Skeletal muscle tissue (tissue), 4 donors: Measurements from ENCODE around the gene KCNT1. TPM values are rescaled to one million over a fixed set of nuclear protein-coding genes. Genes with fewer than 3 reads are reported as not detected.

Experiments
- H3K27ac ChIP-seq: one replicate; pipeline ENCODE4 v1.7.0; 2013; ENCODE audit warnings: mild to moderate bottlenecking, low read depth, low read length, inconsistent platforms
- H3K27me3 ChIP-seq, 3 donors: one replicate each; pipeline ENCODE4 v1.7.0; 2013; ENCODE audit warnings: low read length in 3 of 3; ENCODE audit not compliant: control insufficient read depth in 3 of 3, insufficient read depth in 3 of 3
- H3K36me3 ChIP-seq, 3 donors: one replicate each; pipeline ENCODE4 v1.7.0; 2013; ENCODE audit warnings: low read length in 3 of 3; ENCODE audit not compliant: control insufficient read depth in 3 of 3, insufficient read depth in 3 of 3
- H3K4me1 ChIP-seq, 3 donors: one replicate each; pipeline ENCODE4 v1.7.0; 2013; ENCODE audit warnings: low read length in 3 of 3, mild to moderate bottlenecking in 3 of 3; ENCODE audit not compliant: control insufficient read depth in 3 of 3, insufficient read depth in 3 of 3
- H3K4me3 ChIP-seq, 3 donors: one replicate each; pipeline ENCODE4 v1.7.0; 2013; ENCODE audit warnings: low read length in 3 of 3
- H3K9ac ChIP-seq, 3 donors: one replicate each; pipeline ENCODE4 v1.7.0; 2013; ENCODE audit warnings: low read length in 3 of 3, mild to moderate bottlenecking in 3 of 3, moderate library complexity in 2 of 3, low read depth in 1 of 3
- H3K9me3 ChIP-seq, 3 donors: one replicate each; pipeline ENCODE4 v1.7.0; 2013; ENCODE audit warnings: low read length in 3 of 3; ENCODE audit not compliant: control insufficient read depth in 3 of 3
- total RNA-seq: library from RNA; depleted of rRNA; stranded (reverse); fragments of >200 nt; gene quantifications from one replicate; pipeline ENCODE4 v1.2.3, GENCODE V29; 2014
- donor health status: Osteomylitis.

KCNT1 gene
- total RNA-seq, 1 donor from 2014 or later = 1.6 TPM

DNA sequence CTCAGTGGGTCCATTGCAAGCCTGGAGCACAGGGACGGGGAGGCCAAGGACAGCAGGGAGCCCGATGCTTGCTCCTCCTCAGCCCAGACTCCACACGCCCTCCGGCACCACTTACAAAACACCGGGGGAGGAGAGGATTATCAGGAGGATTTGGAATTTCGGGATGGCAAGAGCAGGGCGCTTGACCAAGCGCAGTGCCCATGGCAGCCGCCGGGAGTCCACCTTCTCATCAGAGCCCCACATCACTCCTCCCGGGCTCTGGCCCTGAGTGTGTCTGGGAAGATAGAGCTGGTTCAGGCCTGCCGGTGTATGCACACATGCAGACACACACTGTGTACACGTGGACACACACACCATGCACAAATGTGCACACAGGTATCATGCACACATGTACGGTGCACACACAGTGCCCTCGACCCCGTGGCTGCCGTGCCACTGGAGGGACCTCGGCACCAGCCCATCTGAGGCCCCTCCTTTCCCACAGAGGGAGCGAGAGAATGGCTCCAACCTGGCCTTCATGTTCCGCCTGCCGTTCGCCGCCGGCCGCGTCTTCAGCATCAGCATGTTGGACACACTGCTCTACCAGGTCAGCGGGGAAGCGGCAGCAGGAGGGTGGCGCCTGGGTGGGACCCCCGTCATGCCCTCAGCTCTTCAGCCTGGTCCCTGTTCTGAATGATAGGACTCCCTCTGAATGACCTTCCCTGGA lies 81.7 kb downstream of the KCNT1 start:
- Histone ChIP-seq H3K9ac (no peak overlapping the region), H3K9me3 (no peaks in the 10 kb centered on the region), H3K4me1 (no peaks in the 10 kb centered on the region), H3K27ac (no peak overlapping the region), H3K4me3 (no peak overlapping the region), H3K36me3 (peaks cover 2 to 5% (median 4%) of the 10 kb centered on the region in 3 donors), H3K27me3 (peaks cover 0 to 3% (median 0%) of the 10 kb centered on the region in 3 donors)

DNA sequence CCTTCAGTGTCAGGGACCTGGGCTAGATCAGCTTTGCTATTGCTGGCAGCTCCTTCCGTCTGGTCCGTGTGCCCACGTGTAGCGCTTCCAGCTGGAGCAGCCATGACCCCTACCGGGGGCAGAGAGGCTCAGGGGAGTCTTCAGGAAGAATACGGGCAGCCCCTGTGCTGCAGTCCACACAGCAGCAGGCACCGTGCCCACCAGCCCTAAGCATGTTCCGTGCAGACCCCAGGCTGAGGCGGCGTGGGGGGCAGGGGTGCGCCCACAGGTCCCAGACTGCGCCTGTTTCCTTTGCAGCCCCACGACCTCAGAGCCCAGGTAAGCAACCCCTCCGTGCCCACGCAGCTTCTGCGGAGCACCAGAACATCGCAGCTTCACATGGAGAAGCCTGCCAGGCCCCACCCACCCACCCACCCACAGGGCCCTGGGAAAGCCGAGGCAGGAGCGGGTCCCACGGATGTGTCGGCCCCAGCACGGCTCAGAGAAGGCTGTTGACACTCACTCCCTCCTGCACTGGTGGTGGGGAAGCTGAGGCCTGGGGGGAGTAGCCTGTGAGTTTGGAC lies 83.1 kb downstream of the KCNT1 start:
- Histone ChIP-seq H3K9me3 (no peaks in the 10 kb centered on the region), H3K4me1 (no peaks in the 10 kb centered on the region), H3K27me3 (peaks cover 0 to 3% (median 0%) of the 10 kb centered on the region in 3 donors), H3K27ac (no peak overlapping the region), H3K36me3 (peaks cover 2 to 5% (median 4%) of the 10 kb centered on the region in 3 donors), H3K9ac (no peak overlapping the region), H3K4me3 (no peak overlapping the region)

DNA sequence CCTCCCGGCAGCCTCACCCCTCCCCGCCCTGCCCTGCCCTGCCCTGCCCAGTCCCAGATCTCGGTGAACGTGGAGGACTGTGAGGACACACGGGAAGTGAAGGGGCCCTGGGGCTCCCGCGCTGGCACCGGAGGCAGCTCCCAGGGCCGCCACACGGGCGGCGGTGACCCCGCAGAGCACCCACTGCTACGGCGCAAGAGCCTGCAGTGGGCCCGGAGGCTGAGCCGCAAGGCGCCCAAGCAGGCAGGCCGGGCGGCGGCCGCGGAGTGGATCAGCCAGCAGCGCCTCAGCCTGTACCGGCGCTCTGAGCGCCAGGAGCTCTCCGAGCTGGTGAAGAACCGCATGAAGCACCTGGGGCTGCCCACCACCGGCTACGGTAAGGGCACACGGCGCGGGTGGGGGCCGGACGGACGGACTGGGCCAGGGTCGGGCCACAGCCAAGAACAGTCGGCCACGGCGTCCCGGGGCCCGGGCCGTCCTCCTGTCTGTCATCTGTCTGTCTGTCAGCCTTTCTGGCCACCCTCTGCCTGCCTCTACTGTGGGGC lies 84.2 kb downstream of the KCNT1 start:
- Histone ChIP-seq H3K9ac (no peak overlapping the region), H3K27ac (no peak overlapping the region), H3K9me3 (no peaks in the 10 kb centered on the region), H3K4me1 (no peaks in the 10 kb centered on the region), H3K36me3 (peaks cover 2 to 5% (median 4%) of the 10 kb centered on the region in 3 donors), H3K4me3 (no peak overlapping the region), H3K27me3 (peaks cover 0 to under 1% (median 0%) of the 10 kb centered on the region in 3 donors)

GRCh38 chr9:135787317-135787716 lies 85.3 kb downstream of the KCNT1 start:
- H3K9me3 ChIP-seq = no peaks in the 10 kb centered on the region
- no peak overlapping the region for H3K9ac ChIP-seq
- H3K36me3 ChIP-seq = peaks cover 2 to 5% (median 4%) of the 10 kb centered on the region in 3 donors
- H3K4me3 ChIP-seq = no peak overlapping the region
- H3K4me1 ChIP-seq = no peaks in the 10 kb centered on the region
- H3K27ac ChIP-seq = no peak overlapping the region
- no peaks in the 10 kb centered on the region for H3K27me3 ChIP-seq

DNA sequence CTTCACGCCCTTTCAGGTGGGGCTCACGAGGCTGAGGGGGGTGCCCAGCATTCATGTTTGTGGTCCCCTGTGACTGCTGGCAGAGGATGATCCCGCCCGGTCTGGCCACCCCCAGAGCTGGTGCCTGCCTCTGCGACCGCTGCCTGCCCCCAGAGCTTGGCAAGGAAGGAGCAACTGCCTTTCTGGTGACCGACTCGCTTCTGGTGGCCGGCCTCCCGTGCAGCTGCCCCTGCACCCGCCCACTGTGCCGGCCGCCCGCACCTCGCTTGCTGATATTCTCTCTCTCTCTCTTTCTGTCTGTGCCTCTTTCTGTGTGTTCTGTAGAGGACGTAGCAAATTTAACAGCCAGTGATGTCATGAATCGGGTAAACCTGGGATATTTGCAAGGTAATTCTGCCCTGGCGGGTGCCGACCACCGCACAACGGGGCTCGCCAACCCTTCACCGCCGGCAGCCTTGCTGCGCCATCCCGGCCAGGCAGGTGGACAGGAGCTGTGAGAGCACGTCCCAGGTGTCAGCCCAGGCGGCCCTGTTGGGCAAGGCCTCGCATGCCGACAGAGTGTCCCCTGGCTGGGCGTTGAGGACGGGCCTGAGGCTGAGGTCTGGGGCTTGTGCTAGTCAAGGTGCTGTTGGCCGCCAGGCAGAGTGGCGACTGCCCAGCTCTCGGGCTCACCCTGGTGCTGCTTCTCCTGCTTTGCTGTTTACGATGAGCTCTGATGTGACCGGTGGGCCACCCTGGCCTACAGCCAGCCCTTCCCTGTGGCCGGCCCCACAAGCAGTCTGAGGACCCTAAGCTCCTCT lies 86.0 kb downstream of the KCNT1 start:
- Histone ChIP-seq H3K4me1 (no peaks in the 10 kb centered on the region), H3K4me3 (no peak overlapping the region), H3K27ac (no peak overlapping the region), H3K9me3 (no peaks in the 10 kb centered on the region), H3K27me3 (no peaks in the 10 kb centered on the region), H3K36me3 (peaks cover 2 to 5% (median 2%) of the 10 kb centered on the region in 3 donors), H3K9ac (no peak overlapping the region)

GRCh38 chr9:135788576-135789300 lies 86.8 kb downstream of the KCNT1 start:
- no peaks in the 10 kb centered on the region for H3K4me1 ChIP-seq
- H3K36me3 ChIP-seq = peaks cover under 1 to 3% (median under 1%) of the 10 kb centered on the region in 3 donors
- peaks cover 0 to 3% (median 0%) of the 10 kb centered on the region in 3 donors for H3K27me3 ChIP-seq
- H3K9ac ChIP-seq = no peak overlapping the region
- H3K4me3 ChIP-seq = no peak overlapping the region
- no peak overlapping the region for H3K27ac ChIP-seq
- H3K9me3 ChIP-seq = no peaks in the 10 kb centered on the region

DNA sequence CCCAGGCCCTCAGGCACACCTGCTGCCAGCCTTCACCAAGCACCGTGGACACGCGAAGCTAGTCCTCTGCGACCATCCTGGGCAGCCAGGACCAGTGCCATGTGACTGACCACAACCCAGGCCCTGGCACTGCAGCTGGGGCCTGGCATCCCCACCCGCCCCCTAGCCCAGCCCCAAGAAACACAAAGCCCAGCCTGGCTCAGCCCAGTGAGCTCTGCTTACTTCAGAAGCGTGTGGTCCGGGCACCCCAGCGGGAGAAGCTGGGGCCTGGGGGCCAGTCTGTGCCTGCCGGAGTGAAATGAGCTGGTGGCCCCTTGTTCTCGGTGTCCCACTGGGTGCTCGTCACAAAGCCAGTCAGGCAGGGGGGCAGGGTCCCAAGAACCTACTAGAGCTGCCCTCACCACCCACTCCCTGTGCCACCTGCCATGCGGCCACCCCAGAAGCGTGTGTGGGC lies 87.9 kb downstream of the KCNT1 start:
- Histone ChIP-seq H3K27ac (no peak overlapping the region), H3K4me3 (no peak overlapping the region), H3K9me3 (no peaks in the 10 kb centered on the region), H3K27me3 (peaks cover 5 to 11% (median 10%) of the 10 kb centered on the region in 3 donors), H3K4me1 (no peaks in the 10 kb centered on the region), H3K9ac (no peak overlapping the region), H3K36me3 (no peaks in the 10 kb centered on the region)

- H3K9ac ChIP-seq = no peak overlapping the region
- H3K27me3 ChIP-seq = peaks cover 5 to 15% (median 11%) of the 10 kb centered on the region in 3 donors
- no peaks in the 10 kb centered on the region for H3K9me3 ChIP-seq
Measured at GRCh38 chr9:135790356-135790755, 88.4 kb downstream of the KCNT1 start.

DNA sequence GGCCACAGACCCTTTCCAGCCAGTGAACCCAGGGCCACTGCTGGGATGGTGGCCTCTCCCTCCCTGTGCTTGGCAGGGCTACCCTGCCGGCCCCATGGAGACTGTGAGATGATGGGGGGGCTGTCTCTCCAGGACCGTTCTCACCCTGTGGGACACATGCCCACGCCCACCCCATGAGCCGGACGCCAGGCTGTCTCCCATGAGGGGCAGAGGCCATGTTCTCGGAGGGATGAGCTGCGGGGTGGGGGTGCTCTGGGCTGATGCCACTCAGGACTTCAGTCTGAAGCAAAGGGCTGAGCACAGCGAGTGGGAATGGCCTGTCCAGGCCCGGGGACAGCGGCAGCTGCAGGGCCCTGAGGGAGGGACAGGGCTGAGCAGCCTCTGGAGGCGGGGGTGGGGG lies 88.9 kb downstream of the KCNT1 start:
- H3K4me1 ChIP-seq = no peaks in the 10 kb centered on the region
- H3K9ac ChIP-seq = no peak overlapping the region
- no peaks in the 10 kb centered on the region for H3K36me3 ChIP-seq
- no peak overlapping the region for H3K27ac ChIP-seq
- H3K9me3 ChIP-seq = no peaks in the 10 kb centered on the region
- H3K4me3 ChIP-seq = no peak overlapping the region
- H3K27me3 ChIP-seq = peaks cover 5 to 18% (median 11%) of the 10 kb centered on the region in 3 donors

More at GRCh38 chr9:135790356-135790755, 88.4 kb downstream of the KCNT1 start:
- no peaks in the 10 kb centered on the region for H3K36me3 ChIP-seq
- no peak overlapping the region for H3K27ac ChIP-seq
- H3K4me3 ChIP-seq = no peak overlapping the region
- H3K4me1 ChIP-seq = no peaks in the 10 kb centered on the region
